K562 (cell line): Measurements from ENCODE around the gene TIMM50. TPM values are rescaled to one million over a fixed set of nuclear protein-coding genes. Genes with fewer than 3 reads are reported as not detected.
A peak's percentile ranks its signal among the peaks of the same experiment; 100 is the strongest.

ENCODE experiments used
- CEBPG ChIP-seq, 3 experiments: fragments of 200-800 bp in 1 of 3; sonication (Bioruptor generic) in 1 of 3; sonication (generic) in 1 of 3; formaldehyde crosslinking in 1 of 3; IDR thresholded peaks in 2 of 3; conservative IDR thresholded peaks in 1 of 3; 2 replicates each; pipeline versions ENCODE4 v1.6.1 to v1.8.0; 2016 to 2022; ENCODE audit warnings: missing compliant biosample characterization in 2 of 3, missing genetic modification characterization in 2 of 3, mild to moderate bottlenecking in 1 of 3, missing genetic modification reagents in 1 of 3
- CHD1 ChIP-seq: fragments of 200-600 bp; sonication (generic); IDR thresholded peaks from one replicate; pipeline ENCODE4 v1.6.1; 2012; ENCODE audit warnings: mild to moderate bottlenecking, moderate library complexity, low read length, inconsistent platforms
- CREB5 ChIP-seq: fragments of 250-450 bp; sonication (Bioruptor Pico); IDR thresholded peaks from 2 replicates; pipeline ENCODE4 v1.5.0; 2020; ENCODE audit warnings: mild to moderate bottlenecking
- E2F8 ChIP-seq: fragments of 450-650 bp; IDR thresholded peaks from 2 replicates; pipeline ENCODE4 v1.7.1; 2018; ENCODE audit warnings: mild to moderate bottlenecking, low read depth; ENCODE audit not compliant: partially characterized antibody
- FUS ChIP-seq: fragments of 200-400 bp; formaldehyde crosslinking; optimal IDR thresholded peaks from 2 replicates; pipeline ENCODE3; 2017; ENCODE audit warnings: low read depth, low read length
- HDAC1 ChIP-seq, 2 experiments: fragments of 450-650 bp; IDR thresholded peaks; 2 replicates each; pipeline ENCODE4 v1.6.1; 2016 to 2017; ENCODE audit warnings: inconsistent platforms in 1 of 2, mild to moderate bottlenecking in 1 of 2, moderate library complexity in 1 of 2
- HDAC8 ChIP-seq: fragments of 450-650 bp; IDR thresholded peaks from 2 replicates; pipeline ENCODE4 v1.6.1; 2016; ENCODE audit warnings: mild to moderate bottlenecking, missing genetic modification characterization, moderate library complexity, missing compliant biosample characterization
- HIVEP1 ChIP-seq: fragments of 250-450 bp; sonication (Bioruptor Pico); IDR thresholded peaks from 2 replicates; pipeline ENCODE4 v1.4.0; 2020; ENCODE audit warnings: mild to moderate bottlenecking
- MYNN ChIP-seq, 2 experiments: sonication (generic); formaldehyde crosslinking in 1 of 2; IDR thresholded peaks; 2 replicates each; pipeline versions ENCODE4 v1.5.0 to v1.6.1; 2016 to 2020; ENCODE audit warnings: antibody characterized with exemption in 1 of 2, missing genetic modification reagents in 1 of 2
- PBX2 ChIP-seq, 2 experiments: IDR thresholded peaks in 1 of 2; conservative IDR thresholded peaks in 1 of 2; 2 replicates each; pipeline ENCODE4 v1.6.1; 2016; ENCODE audit warnings: low read depth in 2 of 2, mild to moderate bottlenecking in 1 of 2, missing compliant biosample characterization in 1 of 2, missing genetic modification characterization in 1 of 2, moderate library complexity in 1 of 2
- SETDB1 ChIP-seq: IDR thresholded peaks from one replicate; pipeline ENCODE4 v1.6.1; 2012; ENCODE audit warnings: low read length, control low read depth, inconsistent platforms
- TCFL5 ChIP-seq: fragments of 250-450 bp; sonication (Bioruptor Pico); conservative IDR thresholded peaks from 2 replicates; pipeline ENCODE4 v1.6.1; 2021; ENCODE audit warnings: mild to moderate bottlenecking, moderate library complexity, matching md5 sums
- XRCC4 ChIP-seq: IDR thresholded peaks from one replicate; pipeline ENCODE4 v1.6.1; 2011; ENCODE audit not compliant: insufficient read depth, insufficient read length; ENCODE audit errors: extremely low read depth
- ZNF589 ChIP-seq: fragments of 200-800 bp; sonication (Bioruptor generic); IDR thresholded peaks from 2 replicates; pipeline ENCODE4 v1.6.1; 2016; ENCODE audit warnings: low read depth, missing genetic modification characterization, missing compliant biosample characterization
- polyA plus RNA-seq, 8 experiments: library from polyadenylated mRNA; depleted of rRNA in 4 of 8; stranded (reverse) in 5 of 8; unstranded in 3 of 8; fragments of >200 nt; fragmentation: Nextera tagmentation in 2 of 8; fragmentation: Illumina TruSeq in 1 of 8; extraction: Ambion mirVana in 2 of 8; extraction: Trizol in 1 of 8; gene quantifications; 2 replicates each; pipeline versions ENCODE4 v1.2.1 to v1.2.3, GENCODE V29; 2011 to 2014; ENCODE audit warnings: inconsistent platforms in 1 of 8, missing spikeins in 1 of 8
- total RNA-seq, 7 experiments: library from RNA; depleted of rRNA in 6 of 7; stranded (reverse); fragments of >200 nt in 6 of 7; fragmentation: Illumina TruSeq in 2 of 7; extraction: Trizol in 2 of 7; gene quantifications; 2 replicates each; pipeline versions ENCODE4 v1.2.1 to v1.2.3, GENCODE V29; 2011 to 2021; ENCODE audit warnings: low replicate concordance in 1 of 7

The TIMM50 gene
- total and polyA plus RNA-seq, 9 of the 15 experiments (the other 6 are each of a cell fraction or from before 2014, with no cell fraction given), result 28.3 to 221 (median 170) TPM

- TF ChIP-seq PBX2 (CRISPR knock-in tag; IDR thresholded peaks at IDR 0.05; ENCODE audit: low read depth) (no peak), PBX2 (tag; conservative IDR thresholded peaks at IDR 0.05; ENCODE audit: low read depth) (no peak), CEBPG (CRISPR knock-in tag; IDR thresholded peaks at IDR 0.05) (peak; percentile 51; the same call in 1 of the 2 replicates), CEBPG (tag; conservative IDR thresholded peaks at IDR 0.05 in 1 of 2, IDR thresholded peaks at IDR 0.05 in 1 of 2) (no peak; a peak in 1 of 4 replicates), SETDB1 (peak; percentile 28), E2F8 (no peak), FUS (no peak), CREB5 (CRISPR knock-in tag) (no peak), HDAC8 (tag) (no peak), ZNF589 (no peak), XRCC4 (no peak), TCFL5 (CRISPR knock-in tag) (no peak), HDAC1 (IDR thresholded peaks at IDR 0.05) (peak in 1 of 2 experiments; percentile 72; a peak in 1 of 4 replicates), MYNN (IDR thresholded peaks at IDR 0.05) (no peak), MYNN (CRISPR knock-in tag; IDR thresholded peaks at IDR 0.05) (no peak), HIVEP1 (CRISPR knock-in tag) (no peak), CHD1 (peak; percentile 80)
Observed at GRCh38 chr19:39532233-39533002, 51.8 kb downstream of the TIMM50 start, which contains the start of gene EID2B (continued).
